GM19193 (cell line): Measurements from ENCODE around the gene ALG1.

Experiments
- POLR2A ChIP-seq: IDR thresholded peaks from 4 replicates; pipeline ENCODE4 v1.6.1; 2011; ENCODE audit not compliant: insufficient read depth, insufficient read length; ENCODE audit errors: extremely low read depth

The ALG1 gene

GRCh38 chr16:5036228-5037156 lies 35.2 kb upstream of the ALG1 start:
- no peak for TF ChIP-seq POLR2A

- no peak for TF ChIP-seq POLR2A
These were observed 31.2 kb upstream of the ALG1 start for GRCh38 chr16:5040451-5040850.

DNA sequence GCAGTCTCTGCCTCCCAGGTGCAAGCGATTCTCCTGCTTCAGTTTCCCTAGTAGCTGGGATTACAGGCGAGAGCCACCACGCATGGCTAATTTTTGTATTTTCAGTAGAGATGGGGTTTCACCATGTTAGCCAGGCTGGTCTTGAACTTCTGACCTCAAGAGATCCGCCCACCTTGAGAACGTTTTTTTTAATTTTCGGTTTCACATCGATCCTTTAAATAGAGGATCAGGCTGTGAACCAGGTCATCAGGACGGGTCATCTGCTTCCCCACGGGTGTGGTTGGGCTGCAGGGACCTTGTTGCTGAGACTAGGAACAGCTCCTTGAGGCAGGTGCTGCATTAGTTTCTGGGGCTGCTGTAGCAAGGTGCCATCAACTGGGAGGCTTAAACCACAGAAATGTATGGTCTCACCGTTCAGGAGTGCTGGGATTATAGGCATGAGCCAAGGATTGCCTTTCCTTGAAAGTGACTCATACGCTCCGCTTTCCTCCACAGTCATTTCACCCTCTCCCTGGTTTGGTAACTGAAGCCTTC lies 30.0 kb upstream of the ALG1 start:
- TF ChIP-seq POLR2A: no peak

GRCh38 chr16:5042574-5043171 lies 29.0 kb upstream of the ALG1 start:
- TF ChIP-seq POLR2A: no peak

DNA sequence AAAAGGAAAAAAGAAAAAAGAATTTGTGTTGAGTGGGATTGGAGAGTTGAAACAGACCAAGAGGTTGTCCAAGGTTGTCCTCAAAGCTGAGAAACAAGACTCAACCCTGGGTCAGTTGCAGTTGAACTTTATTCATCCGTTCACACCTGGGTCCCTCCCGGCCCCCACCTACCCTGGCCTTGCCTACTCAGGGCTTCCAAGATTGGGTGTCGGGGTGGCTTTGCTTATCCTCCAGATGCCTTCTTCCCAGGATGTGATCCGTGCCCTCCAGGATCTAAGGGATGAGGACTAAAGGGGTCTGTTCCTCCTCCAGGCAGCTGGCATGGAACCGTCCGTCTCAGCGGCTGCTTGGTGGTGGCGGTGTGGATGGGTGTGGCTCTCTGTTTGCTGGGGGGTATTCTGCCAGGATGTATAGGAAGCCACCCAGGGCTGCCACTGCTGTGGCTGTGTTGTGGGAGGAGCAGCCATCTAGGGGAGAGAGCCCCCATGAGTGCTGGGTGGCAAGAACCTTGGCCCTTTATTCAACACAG lies 27.6 kb upstream of the ALG1 start:
- TF ChIP-seq POLR2A: no peak

DNA sequence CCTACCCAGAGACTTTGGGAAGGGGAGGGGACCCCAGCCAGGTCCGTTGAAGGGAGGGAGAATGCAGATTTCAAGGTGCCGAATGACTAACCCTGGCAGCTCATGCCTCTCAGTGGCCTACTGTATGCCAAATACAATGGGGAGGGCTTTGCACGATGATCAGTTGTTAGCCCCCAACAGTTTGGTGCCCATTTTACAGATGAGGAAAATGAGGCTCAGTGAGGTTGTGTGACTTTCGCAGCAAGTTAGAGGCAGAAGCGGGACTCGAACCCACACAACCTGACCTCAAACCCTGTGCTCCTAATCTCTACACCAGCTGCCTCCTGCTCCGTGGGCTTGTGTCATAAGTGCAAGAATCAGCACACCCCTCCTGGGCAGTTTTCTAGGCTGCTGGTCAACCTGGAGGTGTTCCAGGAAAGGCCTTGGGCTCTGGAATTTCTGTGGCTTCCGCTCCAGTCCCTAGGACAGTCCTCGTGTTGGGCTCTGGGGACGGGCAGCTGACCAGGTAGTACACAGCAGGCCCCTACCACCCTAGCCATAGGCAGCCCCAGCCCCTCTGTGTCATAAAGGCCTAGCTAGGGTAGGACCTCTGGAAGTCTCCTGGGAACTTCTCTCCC lies 26.0 kb upstream of the ALG1 start:
- TF ChIP-seq POLR2A: no peak

DNA sequence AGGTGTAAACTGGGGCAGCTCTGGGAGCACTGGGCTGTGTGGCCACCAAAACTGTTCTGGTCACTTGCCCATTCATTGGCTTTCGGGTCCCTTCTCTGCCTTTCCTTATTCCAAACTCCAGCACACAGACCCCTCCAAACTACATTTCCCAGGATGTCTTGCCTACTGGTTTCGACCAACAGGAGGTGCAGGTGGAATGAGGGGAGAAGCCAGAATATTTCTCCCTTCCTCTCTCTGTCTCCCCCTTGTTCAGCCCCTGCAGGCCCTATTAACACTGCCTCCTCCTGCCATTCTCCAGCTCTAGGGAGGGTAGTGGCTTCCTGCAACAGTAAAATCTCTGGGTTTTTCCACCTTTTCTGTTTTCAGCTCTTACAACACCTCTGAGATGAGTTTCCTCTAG lies 24.7 kb upstream of the ALG1 start:
- no peak for TF ChIP-seq POLR2A

DNA sequence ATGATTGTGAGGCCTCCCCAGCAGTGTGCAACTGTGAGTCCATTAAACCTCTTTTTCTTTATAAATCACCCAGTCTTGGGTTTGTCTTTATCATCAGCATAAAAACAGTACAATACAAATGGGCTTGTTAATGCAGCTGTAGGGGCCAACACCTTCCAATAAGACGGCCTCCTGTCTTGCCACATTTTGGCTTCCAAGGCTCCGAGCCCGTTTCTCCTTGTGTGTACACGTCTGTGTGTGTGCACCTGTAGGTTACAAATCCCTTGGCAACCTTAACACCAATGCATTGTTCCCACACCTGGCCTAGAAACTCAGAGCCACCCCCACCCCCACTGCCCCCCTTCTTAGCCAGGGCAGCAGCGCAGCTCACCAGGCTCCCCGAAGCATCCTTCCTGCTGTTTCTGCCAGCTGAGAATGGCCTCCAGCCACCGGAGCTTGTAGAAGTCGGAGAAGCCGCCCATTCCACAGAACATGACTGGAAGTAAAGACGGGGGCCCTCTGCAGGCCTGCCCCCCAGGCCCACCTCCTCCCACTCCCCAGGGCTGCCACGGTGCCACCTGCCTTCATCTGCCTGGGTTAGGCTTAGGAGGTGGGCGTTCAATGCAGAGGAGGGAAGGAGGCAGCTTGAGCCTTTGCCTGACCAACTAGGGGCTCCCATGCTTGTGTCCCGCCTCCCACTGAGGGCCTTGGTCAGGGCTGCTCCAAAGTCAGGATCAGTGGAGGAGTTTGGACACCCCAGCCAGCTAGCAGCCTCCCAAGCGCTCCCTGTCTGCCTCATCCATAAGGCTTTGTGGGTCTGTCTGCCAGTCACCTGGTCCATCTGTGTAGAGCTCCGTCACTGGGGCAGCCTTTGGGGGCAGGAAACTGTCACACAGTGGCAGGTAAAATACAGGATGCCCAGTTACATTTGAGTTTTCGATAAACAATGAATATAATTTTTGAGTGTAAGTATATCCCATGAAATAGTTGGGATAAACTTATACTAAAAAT lies 16.5 kb upstream of the ALG1 start:
- TF ChIP-seq POLR2A: no peak

DNA sequence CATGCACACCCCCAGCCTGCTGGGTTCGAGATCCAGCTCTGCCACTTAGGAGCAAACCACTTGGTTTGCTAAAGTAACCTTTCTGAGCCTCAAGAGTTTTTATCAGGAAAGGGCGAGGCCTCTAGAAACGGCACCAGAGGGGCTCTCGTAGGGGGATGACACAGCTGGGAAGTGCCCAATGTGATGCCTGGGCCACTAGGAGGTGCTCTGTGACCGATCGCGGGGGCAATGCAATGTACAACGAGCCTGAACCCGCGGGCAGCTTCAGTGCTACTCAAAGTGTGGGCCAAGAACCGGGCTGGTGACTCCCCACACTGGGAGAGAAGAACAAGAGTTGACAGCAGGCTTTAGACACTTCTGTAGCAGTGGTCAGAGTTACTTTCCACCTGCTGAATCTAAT lies 15.3 kb upstream of the ALG1 start:
- no peak for TF ChIP-seq POLR2A

DNA sequence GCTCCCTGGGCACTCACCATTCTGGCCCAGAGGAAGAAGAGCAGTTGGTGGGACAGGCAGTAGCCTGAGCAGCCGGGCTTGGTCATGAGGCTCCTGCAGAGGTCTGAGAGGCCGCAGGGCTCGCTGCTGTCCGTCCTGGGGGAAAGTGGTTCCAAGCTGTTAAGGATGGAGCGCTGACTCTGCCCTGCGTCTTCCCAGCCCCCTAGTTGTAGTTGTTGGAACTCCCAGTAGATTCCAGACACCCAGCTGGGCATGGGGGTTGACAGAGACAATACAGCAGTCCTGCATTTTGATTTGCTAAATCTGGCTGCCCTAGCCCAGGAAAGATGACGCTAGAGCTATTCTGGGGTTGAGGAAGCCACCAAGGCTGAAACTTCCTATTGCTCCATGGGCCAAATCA lies 13.2 kb upstream of the ALG1 start:
- no peak for TF ChIP-seq POLR2A

- TF ChIP-seq POLR2A: no peak
These were observed 12.1 kb upstream of the ALG1 start for GRCh38 chr16:5059386-5060072.

GRCh38 chr16:5060073-5060641 lies 11.5 kb upstream of the ALG1 start:
- no peak for TF ChIP-seq POLR2A

- no peak for TF ChIP-seq POLR2A
These were observed 9.6 kb upstream of the ALG1 start for GRCh38 chr16:5062051-5062450.
